ENCODE measurements around the gene CD63.

GRCh38 chr12:55734595-55734994 is 5.8 kb upstream of the CD63 start:
- no peak for TF ChIP-seq CTCF (IDR thresholded peaks at IDR 0.05)
- TF ChIP-seq ZFX (IDR thresholded peaks at IDR 0.05; ENCODE audit: borderline replicate concordance), result no peak

Data from 22Rv1 (cell line).